WTC11 (cell line): ENCODE measurements around the gene GDF7.

Source experiments
- ATF1 ChIP-seq: sonication (generic); formaldehyde crosslinking; IDR thresholded peaks from 2 replicates; pipeline ENCODE4 v1.8.1; 2023; ENCODE audit warnings: mild to moderate bottlenecking, moderate library complexity, missing genetic modification reagents
- E2F1 ChIP-seq: sonication (generic); formaldehyde crosslinking; IDR thresholded peaks from 2 replicates; pipeline ENCODE4 v1.8.0; 2022; ENCODE audit warnings: mild to moderate bottlenecking, missing genetic modification reagents
- ETV6 ChIP-seq: sonication (generic); formaldehyde crosslinking; IDR thresholded peaks from 2 replicates; pipeline ENCODE4 v1.8.1; 2022; ENCODE audit warnings: mild to moderate bottlenecking, missing genetic modification reagents
- KAT7 ChIP-seq: sonication (generic); formaldehyde crosslinking; IDR thresholded peaks from 2 replicates; pipeline ENCODE4 v1.8.1; 2023; ENCODE audit warnings: missing genetic modification reagents, mild to moderate bottlenecking, borderline replicate concordance
- MAX ChIP-seq: sonication (generic); formaldehyde crosslinking; IDR thresholded peaks from 2 replicates; pipeline ENCODE4 v1.8.0; 2022; ENCODE audit warnings: mild to moderate bottlenecking, missing genetic modification reagents
- MXD4 ChIP-seq: fragments of 250-450 bp; sonication (Bioruptor Pico); IDR thresholded peaks from 2 replicates; pipeline ENCODE4 v1.8.0; 2021; ENCODE audit warnings: mild to moderate bottlenecking, moderate library complexity, borderline replicate concordance
- NFE2L1 ChIP-seq: sonication (generic); formaldehyde crosslinking; IDR thresholded peaks from 2 replicates; pipeline ENCODE4 v1.8.1; 2023; ENCODE audit warnings: missing genetic modification reagents
- NFYB ChIP-seq: sonication (generic); formaldehyde crosslinking; conservative IDR thresholded peaks from 2 replicates; pipeline ENCODE4 v1.8.0; 2022; ENCODE audit warnings: low read depth, missing genetic modification reagents
- SMAD4 ChIP-seq: sonication (generic); formaldehyde crosslinking; IDR thresholded peaks from 2 replicates; pipeline ENCODE4 v1.8.0; 2022; ENCODE audit warnings: mild to moderate bottlenecking, missing genetic modification reagents
- STAT6 ChIP-seq: sonication (generic); formaldehyde crosslinking; conservative IDR thresholded peaks from 2 replicates; pipeline ENCODE4 v1.8.1; 2023; ENCODE audit warnings: mild to moderate bottlenecking, low read depth, missing genetic modification reagents, moderate library complexity
- TCF7 ChIP-seq: sonication (generic); formaldehyde crosslinking; IDR thresholded peaks from 2 replicates; pipeline ENCODE4 v1.8.0; 2022; ENCODE audit warnings: mild to moderate bottlenecking, low read depth, missing genetic modification reagents, moderate library complexity
- TEAD1 ChIP-seq: sonication (generic); formaldehyde crosslinking; IDR thresholded peaks from 2 replicates; pipeline ENCODE4 v1.8.0; 2022; ENCODE audit warnings: mild to moderate bottlenecking, missing genetic modification reagents
- ZNF671 ChIP-seq: fragments of 250-450 bp; sonication (Bioruptor Pico); IDR thresholded peaks from 2 replicates; pipeline ENCODE4 v1.8.0; 2021; ENCODE audit warnings: mild to moderate bottlenecking
- TF ChIP-seq, protein P1 (sequence below): fragments of 200-600 bp; IDR thresholded peaks from 2 replicates; pipeline ENCODE4 v1.8.0; 2022; ENCODE audit warnings: antibody characterized with exemption

DNA sequence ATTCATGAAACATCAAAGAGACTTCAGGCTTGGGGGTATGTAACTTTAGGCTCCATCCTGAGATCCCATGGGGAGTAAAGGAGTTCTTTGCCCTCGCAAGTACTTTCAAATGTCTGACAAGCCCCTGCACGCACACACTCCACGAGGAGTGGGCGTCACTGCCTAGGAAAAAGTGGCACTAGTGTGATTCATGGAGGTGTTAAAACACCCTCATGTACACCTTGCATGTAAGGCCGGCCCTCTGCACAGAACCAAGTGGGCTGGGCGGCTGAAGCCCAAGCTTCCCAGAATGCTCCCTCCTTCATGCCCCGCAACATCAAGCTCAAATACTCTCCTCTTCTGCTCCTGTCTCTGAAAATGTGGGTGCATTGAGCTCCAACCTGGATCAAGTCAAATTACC lies 23.9 kb upstream of the GDF7 start:
- no peak for TF ChIP-seq E2F1 (CRISPR knock-in tag)
- TF ChIP-seq, protein P1, sequence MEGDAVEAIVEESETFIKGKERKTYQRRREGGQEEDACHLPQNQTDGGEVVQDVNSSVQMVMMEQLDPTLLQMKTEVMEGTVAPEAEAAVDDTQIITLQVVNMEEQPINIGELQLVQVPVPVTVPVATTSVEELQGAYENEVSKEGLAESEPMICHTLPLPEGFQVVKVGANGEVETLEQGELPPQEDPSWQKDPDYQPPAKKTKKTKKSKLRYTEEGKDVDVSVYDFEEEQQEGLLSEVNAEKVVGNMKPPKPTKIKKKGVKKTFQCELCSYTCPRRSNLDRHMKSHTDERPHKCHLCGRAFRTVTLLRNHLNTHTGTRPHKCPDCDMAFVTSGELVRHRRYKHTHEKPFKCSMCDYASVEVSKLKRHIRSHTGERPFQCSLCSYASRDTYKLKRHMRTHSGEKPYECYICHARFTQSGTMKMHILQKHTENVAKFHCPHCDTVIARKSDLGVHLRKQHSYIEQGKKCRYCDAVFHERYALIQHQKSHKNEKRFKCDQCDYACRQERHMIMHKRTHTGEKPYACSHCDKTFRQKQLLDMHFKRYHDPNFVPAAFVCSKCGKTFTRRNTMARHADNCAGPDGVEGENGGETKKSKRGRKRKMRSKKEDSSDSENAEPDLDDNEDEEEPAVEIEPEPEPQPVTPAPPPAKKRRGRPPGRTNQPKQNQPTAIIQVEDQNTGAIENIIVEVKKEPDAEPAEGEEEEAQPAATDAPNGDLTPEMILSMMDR, result no peak
- no peak for TF ChIP-seq ETV6 (CRISPR knock-in tag)
- TF ChIP-seq TCF7, result no peak
- no peak for TF ChIP-seq MAX (CRISPR knock-in tag)
- TF ChIP-seq ZNF671, result no peak
- TF ChIP-seq ATF1 (CRISPR knock-in tag), result no peak
- TF ChIP-seq NFYB (CRISPR knock-in tag), result no peak
- no peak for TF ChIP-seq NFE2L1 (CRISPR knock-in tag)
- TF ChIP-seq TEAD1 (CRISPR knock-in tag), result no peak
- TF ChIP-seq KAT7 (CRISPR knock-in tag), result no peak
- TF ChIP-seq MXD4 (CRISPR knock-in tag), result no peak
- TF ChIP-seq STAT6 (CRISPR knock-in tag), result no peak
- TF ChIP-seq SMAD4 (CRISPR knock-in tag), result no peak
